Dermis microvascular lymphatic vessel endothelial cell (primary cell): ENCODE results near the gene CEP85L. TPM values are rescaled to one million over a fixed set of nuclear protein-coding genes. Genes with fewer than 3 reads are reported as not detected.

Source experiments
- DNase-seq, 2 donors: peaks; one replicate each; pipeline versions ENCODE4 v3.0.0 to v3.0.0-alpha.2; 2010; ENCODE audit warnings: low read depth in 2 of 2
- total RNA-seq: library from RNA; depleted of rRNA; stranded (reverse); fragments of >200 nt; gene quantifications from 2 replicates; pipeline ENCODE4 v1.2.1, GENCODE V29; 2014

Gene CEP85L
- total RNA-seq, 1 donor from 2014 or later: 5.6 TPM

DNA sequence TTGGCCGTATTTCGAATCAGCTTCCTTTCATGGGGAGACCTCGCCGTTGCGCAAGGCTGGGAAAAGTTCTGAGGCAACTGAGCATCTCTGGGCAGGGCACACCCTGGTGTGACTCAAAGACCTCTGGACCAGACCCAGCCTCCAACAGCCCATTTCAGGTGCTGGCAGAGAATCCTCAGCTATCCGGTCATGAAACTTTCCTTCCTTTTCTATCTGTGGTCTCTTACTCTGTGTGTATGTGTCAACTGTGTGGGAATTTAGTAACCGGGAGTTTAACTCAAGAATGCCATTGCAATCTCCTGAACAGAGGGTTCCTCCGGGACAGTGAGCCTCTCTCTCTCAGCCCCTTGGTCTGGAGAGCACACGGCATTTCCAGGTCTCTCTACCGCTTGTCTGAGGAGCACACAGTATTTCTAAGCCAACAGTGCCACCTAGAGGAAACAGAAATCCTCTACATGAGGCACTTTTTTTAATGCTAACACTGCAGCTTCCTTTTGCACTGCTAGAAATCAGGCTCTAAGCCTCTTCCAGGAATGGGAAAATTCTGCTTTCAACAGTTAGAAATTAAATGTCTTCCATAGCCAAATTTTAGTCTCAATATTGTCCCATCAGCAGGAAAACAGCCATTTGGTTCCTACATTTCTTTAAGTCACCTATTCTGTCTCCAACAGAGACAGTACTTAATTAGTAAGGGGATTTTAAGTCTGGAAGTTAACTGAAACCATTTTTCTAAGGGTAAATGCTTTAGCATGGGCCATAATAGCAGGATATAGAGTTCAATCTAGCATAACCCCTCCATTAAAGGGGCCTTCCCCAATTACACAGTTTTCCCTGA, 70.6 kb downstream of the CEP85L start:
- peak; percentile 61 to 74 for DNase-seq

DNA sequence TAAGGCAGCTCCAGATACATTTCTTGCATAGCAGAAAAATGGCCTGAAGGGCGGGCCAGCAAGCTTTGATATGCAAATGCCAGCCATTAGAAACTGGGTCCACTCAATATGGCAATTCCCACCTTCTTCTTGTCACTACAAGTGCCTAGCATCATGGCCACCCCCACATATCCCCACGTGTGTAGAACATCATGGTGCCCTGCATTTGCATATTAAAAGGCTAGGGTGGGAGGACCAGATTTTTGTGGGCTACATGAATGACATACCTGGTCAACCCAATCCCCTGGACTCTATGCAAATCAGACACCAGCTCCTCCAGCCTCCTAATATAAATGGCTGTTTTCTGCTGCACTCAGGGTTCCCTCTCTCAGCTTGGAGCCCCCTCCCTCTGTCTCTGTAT, 71.6 kb downstream of the CEP85L start:
- DNase-seq: no peak

DNA sequence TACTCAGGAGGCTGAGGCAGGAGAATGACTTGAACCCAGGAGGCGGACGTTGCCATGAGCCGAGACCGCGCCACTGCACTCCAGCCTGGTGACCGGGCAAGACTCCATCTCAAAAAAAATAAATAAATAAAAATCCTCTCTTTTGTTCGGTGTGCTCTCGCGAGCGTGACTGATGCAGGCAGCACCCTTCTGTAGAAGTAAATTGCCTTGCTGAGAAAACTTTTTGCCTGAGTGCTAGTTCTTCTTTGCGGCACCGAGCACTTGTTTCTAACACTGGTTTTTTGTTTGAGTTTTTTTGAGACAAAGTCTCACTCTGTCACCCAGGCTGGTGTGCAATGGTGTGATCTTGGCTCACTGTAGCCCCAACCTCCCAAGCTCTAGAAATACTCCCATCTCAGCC, 72.8 kb downstream of the CEP85L start:
- DNase-seq: no peak

DNA sequence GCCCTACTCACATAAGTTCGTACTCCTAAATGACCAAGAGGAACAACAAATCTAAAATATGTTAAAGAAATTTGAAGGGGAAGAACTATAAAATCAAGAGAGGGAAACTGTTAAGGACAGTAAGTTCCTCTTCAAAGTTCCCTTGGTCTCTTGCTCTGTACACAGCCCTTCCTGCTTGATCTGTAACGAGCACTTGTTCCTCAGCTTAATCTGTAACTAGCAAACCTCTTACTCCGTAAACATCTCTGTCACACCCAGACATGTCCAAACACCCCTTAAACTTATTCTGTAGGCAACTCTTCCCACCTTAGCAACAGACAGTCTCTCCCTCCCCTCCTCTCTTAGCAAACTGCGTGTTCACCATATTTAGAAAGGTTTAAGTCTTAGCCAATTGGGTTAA, 73.4 kb downstream of the CEP85L start:
- DNase-seq: no peak

DNA sequence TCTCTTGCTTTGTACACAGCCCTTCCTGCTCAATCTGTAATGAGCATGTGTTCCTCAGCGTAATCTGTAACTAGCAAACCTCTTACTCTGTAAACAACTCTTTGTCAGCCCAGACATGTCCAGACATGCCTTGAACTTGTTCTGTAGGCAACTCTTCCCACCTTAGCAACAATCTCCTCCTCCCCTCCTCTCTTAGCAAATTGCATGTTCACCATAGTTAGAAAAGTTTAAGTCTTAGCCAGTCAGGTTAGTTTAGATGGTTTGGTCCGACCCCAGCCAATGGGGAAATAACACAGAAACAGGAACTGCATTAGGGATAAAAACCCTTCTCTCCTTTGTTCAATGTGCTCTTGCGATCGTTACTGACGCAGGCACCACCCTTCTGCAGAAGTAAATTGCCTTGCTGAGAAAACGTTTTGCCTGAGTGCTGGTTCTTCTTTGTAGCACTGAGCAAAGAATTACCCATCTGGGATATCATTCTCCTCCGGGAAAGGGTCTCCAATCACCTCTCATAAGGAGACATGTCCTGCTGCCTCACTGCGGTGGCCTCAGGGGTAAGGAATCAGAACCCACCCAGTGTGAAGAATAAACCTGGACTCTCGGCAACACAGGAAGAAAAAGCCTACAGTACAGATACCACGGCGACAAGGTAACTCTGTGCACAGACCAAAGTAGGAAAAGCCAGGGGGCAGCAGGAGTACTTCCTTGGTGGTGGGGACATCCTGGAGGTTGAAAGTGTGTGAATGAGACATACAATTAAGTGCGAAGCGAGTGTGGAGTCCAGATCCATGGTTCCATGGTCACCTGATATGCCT, 77.1 kb downstream of the CEP85L start:
- peak in 1 of 2 donors; percentile 29 for DNase-seq

DNA sequence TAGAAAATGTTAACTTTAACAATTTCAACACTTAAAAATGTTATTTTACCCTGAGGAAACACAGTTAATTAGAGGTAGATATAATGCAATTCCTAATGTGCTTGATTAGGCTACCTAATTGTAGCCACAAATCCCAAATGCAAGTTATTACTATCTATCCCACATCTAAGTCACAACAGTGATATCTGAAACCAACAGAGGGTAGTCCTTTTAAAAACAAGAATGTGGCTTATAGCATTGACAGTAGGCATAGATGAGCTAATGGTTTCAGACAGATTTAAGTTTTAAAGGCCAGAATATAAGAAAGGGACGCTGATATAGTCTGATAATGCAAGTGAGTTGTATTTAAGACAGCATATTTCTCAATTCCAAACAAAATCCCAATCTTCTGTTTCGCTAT, 80.3 kb downstream of the CEP85L start:
- no peak for DNase-seq

DNA sequence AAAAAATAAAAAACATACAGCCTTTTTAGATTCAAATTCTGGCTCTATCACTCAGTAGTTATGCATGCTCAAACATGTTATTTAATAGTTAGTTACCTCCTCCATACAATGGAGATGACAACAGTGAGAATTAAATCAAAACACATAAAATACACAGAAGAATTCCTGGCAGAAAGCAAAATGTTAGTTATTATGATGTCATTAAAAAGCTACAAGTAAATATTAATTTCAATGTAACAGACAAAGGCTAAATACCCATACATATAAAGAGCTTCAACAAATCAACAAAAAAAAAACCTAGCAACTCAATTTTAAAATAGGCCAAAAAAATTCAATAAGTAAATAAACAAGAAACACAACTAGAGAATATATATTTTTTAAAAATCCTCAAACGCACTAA, 81.9 kb downstream of the CEP85L start:
- DNase-seq: no peak

DNA sequence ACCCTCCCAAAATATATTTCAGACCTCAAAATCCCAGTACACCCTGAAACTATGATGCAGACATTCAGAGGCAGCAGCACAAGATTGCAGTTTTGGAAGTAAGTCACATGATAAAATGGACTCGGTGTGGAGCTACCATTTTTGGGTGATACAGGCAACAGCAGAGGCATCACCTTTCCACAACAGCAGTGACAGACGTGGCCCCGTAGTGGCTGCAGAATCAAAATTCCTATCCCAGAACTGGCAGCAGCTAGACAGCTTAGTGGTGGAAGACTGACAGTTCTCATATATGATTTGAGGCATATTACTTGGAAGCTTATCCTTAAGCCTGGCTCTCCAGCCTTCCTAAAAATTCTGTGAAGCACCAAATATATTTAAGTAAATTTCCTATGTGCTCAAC, 83.4 kb downstream of the CEP85L start:
- no peak for DNase-seq

DNA sequence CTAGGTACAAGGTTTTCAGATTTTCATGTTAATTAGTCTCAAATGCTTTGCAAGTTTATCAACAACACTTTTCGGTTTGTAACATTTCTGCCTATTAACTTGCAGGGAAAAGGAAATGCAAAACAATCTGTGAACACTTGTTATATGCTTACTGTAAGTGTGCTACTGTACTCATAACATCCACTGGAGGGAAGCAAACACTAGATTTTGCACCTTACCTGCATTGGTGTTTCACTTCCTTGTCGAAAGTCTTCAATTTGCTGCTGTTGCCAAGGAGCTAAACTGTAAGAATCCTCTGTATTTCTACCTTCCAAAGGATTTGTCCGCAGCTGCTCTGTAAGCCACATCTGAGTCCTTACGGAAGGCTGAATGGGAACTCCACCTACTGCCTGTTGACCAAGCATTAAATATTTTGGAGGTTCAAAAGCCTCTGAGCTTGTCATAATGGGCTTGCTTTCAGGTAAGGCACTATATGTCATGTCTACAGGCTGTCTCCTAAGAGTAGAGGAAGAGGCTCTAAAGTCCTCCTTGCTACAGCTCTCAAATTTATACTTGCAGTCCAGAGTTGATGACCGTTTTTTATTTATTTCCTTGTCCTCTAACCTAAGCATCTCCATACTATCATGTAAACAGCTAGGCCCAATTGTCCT, 86.0 kb downstream of the CEP85L start:
- DNase-seq: peak in 1 of 2 donors; percentile 17

DNA sequence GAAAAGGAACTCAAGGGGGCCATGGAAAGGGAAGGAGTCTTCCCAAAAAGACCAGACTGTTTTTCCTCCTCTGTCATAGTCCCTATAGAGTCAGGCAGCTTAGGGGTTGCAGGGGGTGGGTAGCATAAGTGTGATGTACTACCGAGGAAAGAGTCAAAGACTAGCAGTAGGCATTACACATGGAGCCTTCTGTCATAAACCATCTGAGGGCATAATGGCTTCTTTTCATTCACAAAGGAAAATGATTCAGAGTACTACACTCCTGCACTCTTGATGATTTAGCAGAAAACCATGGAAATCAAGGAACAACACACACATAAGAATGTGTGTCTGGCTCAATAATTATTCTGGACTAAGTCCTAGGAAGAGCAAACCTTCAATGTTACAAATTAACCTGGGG, 88.4 kb downstream of the CEP85L start:
- DNase-seq: no peak

DNA sequence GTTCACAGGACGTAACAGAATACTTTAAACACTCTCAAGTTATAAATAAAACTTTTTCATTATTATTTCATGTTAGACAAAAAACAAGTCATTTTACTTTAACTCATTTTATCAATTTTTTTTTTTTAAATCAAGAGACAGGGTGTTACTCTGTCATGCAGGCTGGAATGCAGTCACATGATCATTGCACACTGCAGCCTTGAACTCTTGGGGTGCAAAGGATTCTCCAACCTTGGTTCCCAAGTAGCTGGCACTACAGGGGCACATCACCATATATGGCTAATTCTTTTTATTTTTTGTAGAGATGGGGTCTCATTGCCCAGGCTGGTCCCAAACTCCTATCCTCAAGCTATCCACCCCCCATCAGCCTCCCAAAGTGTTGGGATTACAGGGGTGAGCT, 89.1 kb downstream of the CEP85L start:
- DNase-seq: no peak

DNA sequence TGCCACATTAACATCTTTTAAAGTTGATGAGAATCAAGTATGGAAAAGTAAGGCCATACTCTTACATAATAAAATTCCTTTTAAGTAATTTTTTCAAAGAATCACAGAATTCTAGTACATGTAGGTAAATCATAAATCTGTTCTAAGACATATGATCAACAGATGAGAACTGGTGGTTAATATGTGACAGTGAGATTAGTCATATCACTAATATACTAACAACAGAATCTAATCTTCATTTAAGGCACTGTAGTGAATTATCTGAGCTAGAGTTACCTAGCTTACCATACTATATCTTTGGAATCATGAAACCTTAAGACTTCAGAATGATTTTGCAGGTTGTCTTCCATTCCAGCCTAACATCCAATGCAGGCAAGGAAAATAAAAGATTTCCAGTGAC, 91.7 kb downstream of the CEP85L start:
- DNase-seq: no peak

DNA sequence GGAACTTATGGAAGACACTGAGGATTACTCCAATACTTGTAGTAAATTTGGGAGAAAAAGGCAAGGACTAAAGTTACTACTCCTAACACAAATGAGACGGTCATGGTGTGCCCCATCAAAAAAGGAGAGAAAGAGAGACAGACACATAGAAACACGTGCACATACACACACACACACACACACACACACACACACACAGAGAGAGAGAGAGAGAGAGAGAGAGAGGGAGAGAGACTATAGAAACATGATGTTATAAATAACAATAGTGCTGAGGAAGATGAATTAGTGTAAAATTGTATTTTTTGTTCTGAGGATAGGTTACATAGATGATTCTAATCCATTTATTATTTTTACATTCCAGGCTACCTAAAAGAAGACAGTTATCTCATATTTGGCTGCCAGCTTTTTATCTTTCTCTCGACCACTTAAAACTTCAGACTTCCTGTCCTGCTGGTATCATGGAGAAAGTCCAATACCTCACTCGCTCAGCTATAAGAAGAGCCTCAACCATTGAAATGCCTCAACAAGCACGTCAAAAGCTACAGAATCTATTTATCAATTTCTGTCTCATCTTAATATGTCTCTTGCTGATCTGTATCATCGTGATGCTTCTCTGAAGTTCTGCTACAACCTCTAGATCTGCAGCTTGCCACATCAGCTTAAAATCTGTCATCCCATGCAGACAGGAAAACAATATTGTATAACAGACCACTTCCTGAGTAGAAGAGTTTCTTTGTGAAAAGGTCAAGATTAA, 92.8 kb downstream of the CEP85L start:
- peak in 1 of 2 donors; percentile 57 for DNase-seq

DNA sequence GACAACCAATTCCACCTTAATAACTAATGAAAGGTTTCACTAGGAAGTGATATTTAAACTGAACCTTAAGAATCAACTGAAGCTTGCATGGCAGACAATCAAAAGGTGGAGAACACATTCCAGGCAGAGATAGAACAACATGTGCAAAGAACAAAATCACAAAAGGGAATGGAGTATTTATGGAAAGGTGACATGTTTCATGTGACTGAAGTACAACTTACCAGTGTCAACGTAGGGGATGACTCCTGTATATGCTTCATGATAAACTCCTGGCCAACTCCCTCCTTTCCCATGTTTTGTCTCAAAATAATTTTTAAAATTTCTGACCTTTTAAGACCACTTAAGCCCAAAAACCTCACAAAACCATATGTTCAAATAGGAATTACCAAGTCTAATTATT, 96.7 kb downstream of the CEP85L start:
- no peak for DNase-seq

DNA sequence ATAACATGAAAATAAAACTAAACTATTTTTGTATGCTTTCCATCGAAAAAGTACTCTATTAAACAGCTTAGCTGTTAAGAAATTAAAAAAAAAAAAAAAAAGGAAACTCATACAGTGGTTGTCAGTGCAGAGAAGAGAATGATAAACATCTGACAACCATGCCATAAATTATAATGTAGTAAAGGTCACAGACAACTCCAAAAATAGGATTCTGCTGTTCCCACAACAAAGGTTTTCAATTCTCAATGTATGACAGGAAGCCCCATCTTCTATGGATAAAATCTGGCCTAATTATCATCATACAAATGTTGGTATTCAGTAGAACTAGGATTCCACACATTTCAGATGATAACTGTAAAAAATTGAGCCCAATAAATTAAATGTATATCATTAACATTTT, 98.3 kb downstream of the CEP85L start:
- DNase-seq: peak in 1 of 2 donors; percentile 10

DNA sequence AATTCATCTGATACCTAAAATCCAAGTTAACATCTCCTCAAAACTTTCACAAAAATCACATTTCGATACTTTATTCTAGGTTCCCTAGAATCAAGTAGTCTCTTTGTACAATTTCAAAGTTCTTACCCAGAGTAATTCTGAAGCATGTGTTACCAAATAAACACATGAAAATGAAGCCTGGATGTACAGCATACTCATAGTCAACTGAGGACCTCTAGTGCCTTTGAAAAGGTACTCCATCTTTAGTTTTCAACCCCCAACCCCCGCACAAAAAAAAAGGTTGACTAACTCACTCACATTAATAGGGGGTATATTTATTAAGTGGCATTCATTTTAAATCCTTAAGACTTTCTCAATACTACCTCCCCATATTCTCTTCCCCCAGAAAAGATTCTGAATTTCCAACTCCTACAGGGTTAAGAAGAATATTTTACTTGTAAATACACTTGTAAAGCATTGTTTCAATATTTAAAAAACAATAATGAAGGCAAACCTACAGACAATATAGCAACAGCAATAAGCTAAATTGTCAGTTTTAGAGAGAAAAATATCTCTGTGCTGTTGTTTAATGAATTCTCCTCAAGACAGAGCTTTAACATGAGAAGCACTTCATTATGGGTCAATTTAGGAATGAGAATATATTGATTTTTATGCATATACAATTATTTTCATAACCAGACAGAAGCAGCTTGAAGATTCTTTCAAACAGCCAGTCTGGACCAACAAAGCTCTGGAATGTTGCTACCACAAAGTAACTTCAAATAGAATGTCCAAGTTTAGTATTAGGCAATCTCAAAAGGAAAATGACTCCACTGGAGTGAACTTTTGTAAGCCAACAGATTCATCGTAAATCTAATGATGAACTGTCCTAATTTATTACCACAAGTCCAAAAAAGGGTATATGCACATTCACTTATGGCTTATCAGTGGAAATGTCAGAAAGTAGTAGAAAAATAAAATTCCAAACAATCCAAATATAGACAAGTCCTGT, 100.0 kb downstream of the CEP85L start:
- peak; percentile 51 to 76 for DNase-seq

DNA sequence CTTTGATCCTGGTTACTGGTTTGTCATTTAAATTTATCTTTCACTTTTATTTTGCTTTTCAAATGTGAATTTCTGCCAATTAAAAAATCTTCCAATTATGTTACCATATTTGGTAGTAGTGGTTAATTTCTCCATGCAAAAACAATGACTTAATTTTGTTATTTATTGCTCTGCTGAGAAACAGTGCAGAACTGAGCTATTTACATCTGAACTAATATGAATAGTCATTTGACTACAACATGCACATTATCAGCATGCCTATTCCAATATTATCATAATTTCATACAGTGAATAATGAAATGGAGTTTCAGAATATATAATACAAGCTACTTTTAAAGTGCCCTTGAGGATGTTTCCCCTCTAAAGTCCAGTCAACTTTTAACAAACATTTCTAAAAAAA, 102.8 kb downstream of the CEP85L start:
- no peak for DNase-seq

DNA sequence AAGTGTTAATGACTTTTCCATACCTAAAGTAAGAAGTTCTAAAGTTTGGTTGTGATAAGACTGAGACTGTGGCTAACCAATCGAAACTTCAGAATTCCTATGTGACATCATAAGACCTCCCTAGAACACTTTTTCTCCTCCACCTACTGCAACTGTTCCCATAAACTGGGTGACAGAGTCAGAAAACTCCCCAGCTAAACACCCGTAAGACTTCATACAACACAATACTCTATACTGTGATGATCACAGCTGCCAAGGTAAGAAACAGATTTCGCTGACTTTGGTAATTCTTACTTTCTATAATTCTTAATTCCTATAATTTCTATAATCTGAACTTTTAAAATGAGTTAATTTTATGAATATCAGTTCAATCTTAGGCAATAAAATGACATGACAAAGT, 103.3 kb downstream of the CEP85L start, which contains the start of gene PLN:
TSS of gene PLN (plus strand) at position 161 of the 400 bp plus-strand sequence. CDS start 10,626 bp downstream, outside the sequence.
- no peak for DNase-seq

DNA sequence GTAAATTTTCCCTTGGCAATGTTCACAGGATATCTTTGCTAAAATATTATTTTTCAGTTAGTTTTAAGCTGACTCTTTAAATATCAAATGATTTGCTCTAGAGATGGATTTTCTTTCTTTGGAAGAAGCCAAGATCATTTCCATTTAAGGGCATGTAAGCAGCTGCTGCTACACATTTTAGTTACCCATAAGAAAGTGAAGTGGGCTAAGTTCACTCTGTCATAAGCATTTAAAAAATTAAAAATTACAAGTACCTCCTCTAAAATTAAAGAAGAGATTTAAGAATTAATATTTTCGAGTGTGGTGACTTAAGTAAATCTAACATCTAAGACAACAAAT, 104.5 kb downstream of the CEP85L start:
- no peak for DNase-seq

DNA sequence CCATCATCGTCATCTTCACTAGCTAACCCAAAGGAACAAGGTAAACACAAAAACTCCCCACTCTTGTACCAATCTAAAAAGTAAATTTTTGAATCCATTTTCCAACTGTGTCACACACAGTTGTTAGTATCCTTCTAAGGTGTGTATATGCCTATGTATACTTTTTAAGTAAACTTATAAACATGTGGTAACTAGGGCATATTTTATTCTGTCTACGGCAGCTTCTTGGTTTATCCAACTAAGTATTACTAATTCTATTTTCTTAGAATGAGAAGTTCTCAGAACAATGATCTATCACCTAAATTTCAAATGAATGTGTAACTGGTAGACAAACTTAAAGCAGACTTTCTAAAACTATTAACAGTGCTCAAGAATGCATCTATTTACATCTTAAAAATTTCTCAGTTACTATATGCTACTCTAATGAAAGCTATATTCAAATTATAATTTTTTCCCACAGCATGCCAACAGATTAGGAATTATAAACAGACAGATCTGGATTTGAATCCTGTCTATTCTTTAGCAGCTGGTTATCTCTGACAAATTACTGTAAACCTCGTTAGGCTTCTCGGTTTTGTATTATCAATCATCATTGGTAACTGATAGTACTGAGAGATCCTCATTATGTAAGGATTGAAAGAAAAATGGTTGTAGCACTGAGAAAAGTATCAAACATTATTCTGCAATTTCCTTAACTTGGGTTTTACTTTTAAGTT, 105.1 kb downstream of the CEP85L start:
- no peak for DNase-seq
